Activated T-helper 2 cell treated with anti-CD3 and anti-CD28 coated beads, Interferon-gamma antibody, Interleukin-2, Interleukin-4, amounts not matched to agents 10 μg/mL and 5 μg/mL and 100 μg/mL, durations not matched to agents 14 hours and 24 hours and 36 hours (primary cell): ENCODE results near the gene ECHS1. TPM values are rescaled to one million over a fixed set of nuclear protein-coding genes. Genes with fewer than 3 reads are reported as not detected.

Experiments used
- DNase-seq: peaks from one replicate; pipeline ENCODE4 v3.0.0; 2021; ENCODE audit warnings: low spot score
- H3K27ac Mint-ChIP-seq: one replicate; pipeline ENCODE4 v1.8.0; 2021; ENCODE audit warnings: mixed read lengths
- H3K27me3 Mint-ChIP-seq: one replicate; pipeline ENCODE4 v1.8.0; 2021; ENCODE audit warnings: low read depth, mixed read lengths
- H3K36me3 Mint-ChIP-seq: one replicate; pipeline ENCODE4 v1.8.0; 2021; ENCODE audit warnings: low read depth, mixed read lengths
- H3K4me1 Mint-ChIP-seq: one replicate; pipeline ENCODE4 v1.8.0; 2021; ENCODE audit warnings: low read depth, mixed read lengths
- H3K4me3 Mint-ChIP-seq: one replicate; pipeline ENCODE4 v1.8.0; 2021; ENCODE audit warnings: low read depth, mild to moderate bottlenecking, moderate library complexity, mixed read lengths
- H3K9me3 Mint-ChIP-seq: one replicate; pipeline ENCODE4 v1.8.0; 2021; ENCODE audit warnings: mixed read lengths
- intact Hi-C: fragments of 100-400 bp; cut with micrococcal nuclease; formaldehyde crosslinking; loops from one replicate; pipeline ENCODE4 v1.15.1; 2023
- total RNA-seq: library from RNA; stranded (reverse); gene quantifications from 2 replicates; pipeline ENCODE4 v1.2.3, GENCODE V29; 2022

ECHS1 gene
- total RNA-seq, 1 donor from 2014 or later: 74.2 TPM

GRCh38 chr10:133357285-133358161, 15.6 kb downstream of the ECHS1 start, which contains the start of gene FUOM:
Gene FUOM, minus strand, starts transcription at chr10:133358019. Its CDS starts 12 bp downstream, at chr10:133358007.
- Mint-ChIP-seq H3K9me3 (no peaks in the 10 kb centered on the region), H3K4me1 (peaks cover 6% of the 10 kb centered on the region), H3K36me3 (peaks cover 11% of the 10 kb centered on the region), H3K27me3 (no peaks in the 10 kb centered on the region), H3K4me3 (peak within 1 kb of the TSS; percentile 78), H3K27ac (peak within 1 kb of the TSS; percentile 60)
- peak; percentile 66 for DNase-seq
- intact Hi-C loops: loop anchor here (1.0 to 5.0 kb wide), 4 partner anchors 16 to 50 kb away; partner anchors contain the start of genes ECHS1, MTG1, TUBGCP2 and ZNF511

GRCh38 chr10:133356549-133357284, 16.4 kb downstream of the ECHS1 start:
- H3K4me1 Mint-ChIP-seq: peaks cover under 1% of the 10 kb centered on the region
- no peak overlapping the region for H3K27ac Mint-ChIP-seq

GRCh38 chr10:133355991-133356390, 17.2 kb downstream of the ECHS1 start:
- peaks cover 4% of the 10 kb centered on the region for H3K36me3 Mint-ChIP-seq
- H3K9me3 Mint-ChIP-seq: no peaks in the 10 kb centered on the region
- intact Hi-C loops: loop anchor here (5.0 kb wide), 1 partner anchor 49 kb away; the partner anchor contains the start of genes TUBGCP2 and ZNF511
- no peak overlapping the region for H3K27ac Mint-ChIP-seq
- peak overlapping the region; percentile 66 for H3K4me3 Mint-ChIP-seq
- no peaks in the 10 kb centered on the region for H3K27me3 Mint-ChIP-seq
- no peak for DNase-seq
- no peaks in the 10 kb centered on the region for H3K4me1 Mint-ChIP-seq

More at GRCh38 chr10:133356549-133357284, 16.4 kb downstream of the ECHS1 start:
- no peak for DNase-seq
- peaks cover 4% of the 10 kb centered on the region for H3K36me3 Mint-ChIP-seq
- no peaks in the 10 kb centered on the region for H3K9me3 Mint-ChIP-seq
- H3K27me3 Mint-ChIP-seq: no peaks in the 10 kb centered on the region
- intact Hi-C loops: loop anchor here (1.0 to 5.0 kb wide), 4 partner anchors 17 to 49 kb away; partner anchors contain the start of genes ECHS1, MTG1, TUBGCP2 and ZNF511
- peak overlapping the region; percentile 78 for H3K4me3 Mint-ChIP-seq

- intact Hi-C loops: loop anchor here (5.0 kb wide), 1 partner anchor 48 kb away; the partner anchor contains the start of genes TUBGCP2 and ZNF511
- Mint-ChIP-seq H3K36me3 (peaks cover 4% of the 10 kb centered on the region), H3K27me3 (no peaks in the 10 kb centered on the region), H3K27ac (no peak overlapping the region), H3K9me3 (no peaks in the 10 kb centered on the region), H3K4me3 (no peak overlapping the region), H3K4me1 (no peaks in the 10 kb centered on the region)
- DNase-seq: no peak
These were observed 17.9 kb downstream of the ECHS1 start for GRCh38 chr10:133355266-133355665.

GRCh38 chr10:133354672-133355240, 18.4 kb downstream of the ECHS1 start:
- Mint-ChIP-seq H3K27ac (no peak overlapping the region), H3K36me3 (peaks cover 4% of the 10 kb centered on the region)
- intact Hi-C loops: loop anchor here (5.0 kb wide), 1 partner anchor 47 kb away; the partner anchor contains the start of genes TUBGCP2 and ZNF511

GRCh38 chr10:133353988-133354605, 19.1 kb downstream of the ECHS1 start:
- H3K36me3 Mint-ChIP-seq: peaks cover 4% of the 10 kb centered on the region
- peaks cover 2% of the 10 kb centered on the region for H3K4me1 Mint-ChIP-seq
- H3K4me3 Mint-ChIP-seq: no peak overlapping the region
- no peaks in the 10 kb centered on the region for H3K9me3 Mint-ChIP-seq
- DNase-seq: no peak
- H3K27me3 Mint-ChIP-seq: peaks cover 2% of the 10 kb centered on the region
- no peak overlapping the region for H3K27ac Mint-ChIP-seq
- intact Hi-C loops: no loop called here

More at GRCh38 chr10:133354672-133355240, 18.4 kb downstream of the ECHS1 start:
- no peak for DNase-seq
- Mint-ChIP-seq H3K27me3 (no peaks in the 10 kb centered on the region), H3K9me3 (no peaks in the 10 kb centered on the region), H3K4me3 (no peak overlapping the region), H3K4me1 (no peaks in the 10 kb centered on the region)

GRCh38 chr10:133353202-133353959, 19.8 kb downstream of the ECHS1 start:
- intact Hi-C loops: no loop called here
- Mint-ChIP-seq H3K27ac (no peak overlapping the region), H3K9me3 (no peaks in the 10 kb centered on the region), H3K27me3 (peaks cover 3% of the 10 kb centered on the region), H3K4me3 (no peak overlapping the region), H3K36me3 (peaks cover 4% of the 10 kb centered on the region), H3K4me1 (peaks cover 2% of the 10 kb centered on the region)
- DNase-seq: no peak

- no peak overlapping the region for H3K27ac Mint-ChIP-seq
- peaks cover 3% of the 10 kb centered on the region for H3K27me3 Mint-ChIP-seq
- H3K4me3 Mint-ChIP-seq: no peak overlapping the region
- peaks cover 2% of the 10 kb centered on the region for H3K4me1 Mint-ChIP-seq
- H3K9me3 Mint-ChIP-seq: no peaks in the 10 kb centered on the region
- no peak for DNase-seq
- peaks cover 4% of the 10 kb centered on the region for H3K36me3 Mint-ChIP-seq
- intact Hi-C loops: no loop called here
These were observed 21.5 kb downstream of the ECHS1 start for GRCh38 chr10:133351408-133352318.

- Mint-ChIP-seq H3K4me1 (peaks cover 2% of the 10 kb centered on the region), H3K27ac (no peak overlapping the region), H3K27me3 (peaks cover 3% of the 10 kb centered on the region), H3K9me3 (no peaks in the 10 kb centered on the region), H3K36me3 (peaks cover under 1% of the 10 kb centered on the region), H3K4me3 (no peak overlapping the region)
- intact Hi-C loops: no loop called here
- DNase-seq: no peak
These were observed 22.2 kb downstream of the ECHS1 start for GRCh38 chr10:133350950-133351329.

- Mint-ChIP-seq H3K27ac (no peak overlapping the region), H3K36me3 (no peaks in the 10 kb centered on the region), H3K27me3 (peaks cover 3% of the 10 kb centered on the region), H3K9me3 (no peaks in the 10 kb centered on the region), H3K4me3 (no peak overlapping the region), H3K4me1 (peaks cover 2% of the 10 kb centered on the region)
- intact Hi-C loops: no loop called here
- no peak for DNase-seq
These were observed 22.7 kb downstream of the ECHS1 start for GRCh38 chr10:133350283-133350949.
